Mesothelial cell of epicardium (in vitro differentiated cells): ENCODE measurements around the gene CLEC18A. TPM values are rescaled to one million over a fixed set of nuclear protein-coding genes. Genes with fewer than 3 reads are reported as not detected.
"Not testable (repeated sequence)": the region's sequence is repeated elsewhere in the genome, so short reads cannot be mapped to it uniquely, and the experiment has no call there.

Source experiments
- DNase-seq, 2 experiments: peaks; one replicate each; pipeline ENCODE4 v3.0.0; 2021; ENCODE audit warnings: low spot score in 2 of 2; ENCODE audit not compliant: unreplicated experiment in 2 of 2
- H3K27ac Mint-ChIP-seq: 2 replicates; pipeline ENCODE4 v1.8.0; 2021; ENCODE audit warnings: mixed read lengths
- H3K27me3 Mint-ChIP-seq: 2 replicates; pipeline ENCODE4 v1.8.0; 2021; ENCODE audit warnings: low read depth, mixed read lengths
- H3K36me3 Mint-ChIP-seq: 2 replicates; pipeline ENCODE4 v1.8.0; 2021; ENCODE audit warnings: mixed read lengths
- H3K4me1 Mint-ChIP-seq: 2 replicates; pipeline ENCODE4 v1.8.0; 2021; ENCODE audit warnings: mixed read lengths
- H3K4me3 Mint-ChIP-seq: 2 replicates; pipeline ENCODE4 v1.8.0; 2021; ENCODE audit warnings: mild to moderate bottlenecking, moderate library complexity, mixed read lengths
- H3K9me3 Mint-ChIP-seq: 2 replicates; pipeline ENCODE4 v1.8.0; 2021; ENCODE audit warnings: mixed read lengths
- total RNA-seq: library from RNA; stranded (reverse); gene quantifications from 3 replicates; pipeline ENCODE4 v1.2.1, GENCODE V29; 2021

Gene CLEC18A
- total RNA-seq, 1 donor from 2014 or later: 2.2 TPM

DNA sequence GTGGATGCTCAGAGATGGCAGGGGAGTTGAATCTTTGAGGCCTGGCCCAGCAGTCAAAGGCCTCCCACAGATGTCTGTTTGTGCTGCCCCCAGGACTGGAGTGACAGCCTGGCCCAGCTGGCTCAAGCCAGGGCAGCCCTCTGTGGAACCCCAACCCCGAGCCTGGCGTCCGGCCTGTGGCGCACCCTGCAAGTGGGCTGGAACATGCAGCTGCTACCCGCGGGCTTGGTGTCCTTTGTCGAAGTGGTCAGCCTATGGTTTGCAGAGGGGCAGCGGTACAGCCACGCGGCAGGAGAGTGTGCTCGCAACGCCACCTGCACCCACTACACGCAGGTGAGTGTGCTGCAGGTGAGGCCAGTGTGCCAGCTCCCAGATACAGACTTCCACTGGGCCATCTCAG, 3.1 kb downstream of the CLEC18A start:
- H3K4me3 Mint-ChIP-seq, H3K27ac Mint-ChIP-seq, H3K36me3 Mint-ChIP-seq, DNase-seq, H3K4me1 Mint-ChIP-seq, H3K9me3 Mint-ChIP-seq, H3K27me3 Mint-ChIP-seq: not testable (repeated sequence)

- not testable (repeated sequence) for DNase-seq, H3K27me3 Mint-ChIP-seq, H3K4me1 Mint-ChIP-seq, H3K27ac Mint-ChIP-seq, H3K36me3 Mint-ChIP-seq, H3K9me3 Mint-ChIP-seq, H3K4me3 Mint-ChIP-seq
Measured at GRCh38 chr16:69963312-69963711, 12.2 kb downstream of the CLEC18A start.

DNA sequence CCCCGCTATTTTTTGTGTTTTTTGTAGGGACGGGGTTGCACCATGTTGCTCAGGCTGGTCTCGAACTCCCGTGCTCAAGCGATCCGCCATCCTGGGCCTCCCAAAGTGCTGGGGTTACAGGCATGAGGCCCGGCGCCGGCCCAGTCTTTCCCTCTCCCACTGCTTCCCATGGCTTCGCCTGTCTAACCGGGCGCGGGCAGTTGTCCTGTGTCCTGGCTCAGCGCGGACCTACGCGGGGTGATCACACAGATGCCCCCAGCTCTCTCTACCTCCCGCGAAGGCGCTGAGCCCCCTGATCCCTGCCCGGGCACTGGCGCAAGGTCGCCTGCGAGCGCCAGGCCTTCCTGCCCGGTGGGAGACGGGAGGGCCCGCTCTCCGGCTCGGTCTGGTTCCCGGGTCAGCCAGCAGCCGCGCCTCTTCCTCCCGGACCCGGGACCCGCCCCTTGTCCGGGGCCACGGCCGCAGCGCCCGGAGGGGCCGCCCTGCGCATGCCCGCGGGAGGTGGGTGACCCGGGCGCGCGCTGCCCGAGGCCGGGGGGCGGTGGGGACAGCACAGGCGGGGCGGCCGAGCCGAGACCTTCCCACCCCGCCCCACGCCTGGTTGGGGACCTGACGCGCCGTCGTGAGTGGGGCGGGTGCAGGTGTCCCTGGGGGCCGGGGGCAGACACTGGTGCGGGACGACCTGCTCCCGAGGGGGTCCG, 14.0 kb downstream of the CLEC18A start:
- not testable (repeated sequence) for H3K27me3 Mint-ChIP-seq, H3K36me3 Mint-ChIP-seq, H3K9me3 Mint-ChIP-seq, DNase-seq, H3K4me1 Mint-ChIP-seq, H3K27ac Mint-ChIP-seq
- peak overlapping the region; percentile 26 for H3K4me3 Mint-ChIP-seq

DNA sequence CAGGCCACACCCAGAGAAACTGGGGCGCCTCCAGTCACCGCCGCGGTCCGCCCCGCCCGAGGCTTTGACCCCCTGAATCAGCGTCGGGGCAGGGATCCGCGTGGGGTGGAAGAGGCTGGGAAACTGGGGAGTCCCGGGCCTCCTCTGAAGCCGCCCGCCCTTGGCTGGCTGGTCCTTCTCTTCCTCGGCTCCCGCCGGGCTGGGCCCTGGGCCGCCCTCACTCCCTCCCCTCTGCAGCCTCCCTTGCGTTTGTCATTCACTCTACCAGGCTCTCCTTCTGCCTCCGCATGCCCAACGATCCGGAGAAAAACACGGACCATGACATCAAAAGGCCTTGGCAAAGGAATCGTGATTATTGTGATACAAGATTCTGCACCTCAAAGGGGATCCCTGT, 14.5 kb downstream of the CLEC18A start:
- H3K27me3 Mint-ChIP-seq, H3K36me3 Mint-ChIP-seq, H3K9me3 Mint-ChIP-seq, H3K4me1 Mint-ChIP-seq, DNase-seq, H3K27ac Mint-ChIP-seq: not testable (repeated sequence)
- H3K4me3 Mint-ChIP-seq: peak overlapping the region; percentile 61

DNA sequence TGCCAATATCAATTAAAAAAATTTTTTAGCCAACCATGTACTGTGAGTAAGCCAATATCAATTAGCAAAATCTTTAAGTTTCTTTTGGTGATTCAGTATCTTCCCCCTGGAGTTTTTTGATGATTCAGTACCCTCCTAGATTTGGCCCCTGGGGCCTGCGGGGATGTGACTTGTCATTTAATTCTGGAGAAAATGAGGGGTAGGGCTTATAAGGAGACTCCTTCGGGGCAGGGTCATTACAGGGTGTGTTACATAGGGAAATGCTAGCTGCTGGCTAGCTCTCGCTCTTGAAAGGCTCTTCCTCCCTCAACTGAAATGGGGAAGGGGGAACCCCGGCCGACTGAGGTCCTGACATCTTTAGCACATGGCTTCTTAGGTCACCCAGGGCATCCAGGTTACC, 16.6 kb downstream of the CLEC18A start:
- not testable (repeated sequence) for H3K36me3 Mint-ChIP-seq, H3K27ac Mint-ChIP-seq, H3K27me3 Mint-ChIP-seq, H3K9me3 Mint-ChIP-seq, DNase-seq, H3K4me1 Mint-ChIP-seq, H3K4me3 Mint-ChIP-seq

DNA sequence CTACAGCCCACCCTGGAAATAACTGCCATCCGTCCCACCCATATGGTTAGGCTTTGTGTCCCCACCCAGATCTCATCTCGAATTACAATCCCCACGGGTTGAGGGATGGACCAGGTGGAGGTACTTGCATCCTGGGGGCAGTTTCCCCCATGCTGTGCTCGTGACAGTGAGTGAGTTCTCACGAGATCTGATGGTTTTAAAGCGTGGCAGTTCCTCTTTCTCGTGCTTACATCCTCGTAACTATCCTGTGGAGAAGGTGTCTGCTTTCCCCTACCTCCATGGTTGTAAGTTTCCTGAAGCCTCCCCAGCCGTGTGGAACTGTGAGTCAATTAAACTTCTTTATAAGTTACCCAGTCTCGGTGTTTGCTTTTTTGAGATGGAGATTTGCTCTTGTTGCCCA, 17.0 kb downstream of the CLEC18A start:
- not testable (repeated sequence) for H3K4me3 Mint-ChIP-seq, H3K27me3 Mint-ChIP-seq, H3K9me3 Mint-ChIP-seq, H3K27ac Mint-ChIP-seq, H3K4me1 Mint-ChIP-seq, H3K36me3 Mint-ChIP-seq, DNase-seq

- not testable (repeated sequence) for H3K27me3 Mint-ChIP-seq, H3K9me3 Mint-ChIP-seq, H3K27ac Mint-ChIP-seq, DNase-seq, H3K36me3 Mint-ChIP-seq, H3K4me3 Mint-ChIP-seq, H3K4me1 Mint-ChIP-seq
Measured at GRCh38 chr16:69969657-69970056, 18.5 kb downstream of the CLEC18A start.

- H3K4me1 Mint-ChIP-seq, H3K9me3 Mint-ChIP-seq, DNase-seq, H3K36me3 Mint-ChIP-seq, H3K27ac Mint-ChIP-seq, H3K4me3 Mint-ChIP-seq, H3K27me3 Mint-ChIP-seq: not testable (repeated sequence)
Measured at GRCh38 chr16:69972120-69972519, 21.0 kb downstream of the CLEC18A start.

DNA sequence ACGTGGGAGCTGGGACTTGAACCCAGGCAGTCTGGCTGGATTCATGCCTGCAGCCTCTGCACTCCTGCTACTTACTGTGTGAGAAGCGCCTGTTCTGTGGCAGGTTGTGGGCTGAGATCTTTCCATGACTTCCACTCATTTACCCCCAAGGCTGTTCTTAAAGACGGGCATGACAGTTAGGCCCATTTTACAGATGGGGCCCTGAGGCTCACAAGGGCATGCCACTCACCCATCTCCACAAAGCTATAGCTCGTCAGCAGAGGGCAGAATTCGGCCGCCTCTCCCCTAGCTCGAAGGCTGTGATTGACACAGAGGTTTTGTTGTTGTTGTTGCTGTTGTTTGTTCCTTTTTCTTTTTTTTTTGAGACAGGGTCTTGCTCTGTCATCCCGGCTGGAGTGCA, 21.8 kb downstream of the CLEC18A start:
- H3K27ac Mint-ChIP-seq, H3K9me3 Mint-ChIP-seq, H3K4me1 Mint-ChIP-seq, H3K27me3 Mint-ChIP-seq, H3K36me3 Mint-ChIP-seq, H3K4me3 Mint-ChIP-seq, DNase-seq: not testable (repeated sequence)

- not testable (repeated sequence) for DNase-seq, H3K27me3 Mint-ChIP-seq, H3K27ac Mint-ChIP-seq, H3K4me3 Mint-ChIP-seq, H3K9me3 Mint-ChIP-seq, H3K4me1 Mint-ChIP-seq
- peaks cover 12% of the 10 kb centered on the region for H3K36me3 Mint-ChIP-seq
Measured at GRCh38 chr16:69985196-69985595, 34.1 kb downstream of the CLEC18A start.

DNA sequence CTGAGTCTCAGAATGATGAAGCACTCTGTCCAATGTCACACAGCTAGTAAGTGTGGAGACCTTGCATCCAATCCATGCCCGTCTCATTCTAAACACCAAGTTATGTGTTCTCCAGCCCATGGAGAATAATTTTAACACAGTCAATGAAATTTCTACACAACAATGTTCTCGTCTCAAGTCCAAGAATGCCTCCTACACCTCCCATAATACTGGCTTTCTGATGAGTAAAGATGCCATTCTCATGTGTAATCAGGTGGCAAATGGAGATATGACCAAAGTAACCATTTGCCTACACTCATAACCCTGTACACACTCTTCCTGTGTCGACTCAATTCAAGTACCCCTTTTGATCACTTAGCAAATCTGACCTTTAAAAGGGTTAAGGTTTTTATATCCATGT, 46.8 kb downstream of the CLEC18A start:
- H3K9me3 Mint-ChIP-seq, H3K27ac Mint-ChIP-seq, DNase-seq, H3K4me3 Mint-ChIP-seq, H3K4me1 Mint-ChIP-seq, H3K27me3 Mint-ChIP-seq: not testable (repeated sequence)
- peaks cover 10% of the 10 kb centered on the region for H3K36me3 Mint-ChIP-seq

DNA sequence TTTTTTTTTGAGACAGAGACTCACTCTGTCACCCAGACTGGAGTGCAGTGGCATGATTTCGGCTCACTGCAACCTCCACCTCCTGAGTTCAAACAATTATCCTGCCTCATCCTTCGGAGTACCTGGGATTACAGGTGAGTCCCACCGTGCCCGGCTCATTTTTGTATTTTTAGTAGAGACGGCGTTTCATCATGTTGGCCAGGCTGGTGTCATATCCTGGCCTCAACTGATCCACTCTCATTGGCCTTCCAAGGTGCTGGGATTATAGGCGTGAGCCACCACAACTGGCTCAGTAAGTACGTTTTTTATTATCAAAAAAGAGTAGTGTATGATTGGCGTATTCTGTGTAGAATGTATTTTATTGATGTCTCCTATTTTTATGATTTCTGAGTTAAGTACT, 48.7 kb downstream of the CLEC18A start:
- peaks cover 15% of the 10 kb centered on the region for H3K36me3 Mint-ChIP-seq
- H3K9me3 Mint-ChIP-seq, DNase-seq, H3K27me3 Mint-ChIP-seq, H3K4me3 Mint-ChIP-seq, H3K4me1 Mint-ChIP-seq, H3K27ac Mint-ChIP-seq: not testable (repeated sequence)

- not testable (repeated sequence) for H3K4me1 Mint-ChIP-seq, H3K4me3 Mint-ChIP-seq, H3K27ac Mint-ChIP-seq, H3K9me3 Mint-ChIP-seq, DNase-seq, H3K27me3 Mint-ChIP-seq
- peaks cover 24% of the 10 kb centered on the region for H3K36me3 Mint-ChIP-seq
Measured at GRCh38 chr16:70003511-70003910, 52.4 kb downstream of the CLEC18A start.

DNA sequence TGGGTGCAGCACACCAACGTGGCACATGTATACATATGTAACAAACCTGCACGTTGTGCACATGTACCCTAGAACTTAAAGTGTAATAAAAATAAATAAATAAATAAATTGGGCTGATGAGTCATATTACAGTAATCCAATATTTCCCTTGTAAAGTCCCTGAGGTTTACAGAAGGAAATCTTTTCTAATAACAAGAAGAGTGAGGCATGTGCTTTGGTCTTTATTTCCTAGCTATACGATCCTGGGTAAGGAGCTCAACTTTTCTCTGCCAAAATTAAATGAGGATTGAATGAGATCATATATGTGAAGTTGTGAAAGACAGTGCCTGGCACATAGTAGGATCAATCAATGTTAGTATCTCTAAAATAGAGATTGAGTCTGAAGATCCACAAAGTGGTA, 57.5 kb downstream of the CLEC18A start:
- not testable (repeated sequence) for H3K4me1 Mint-ChIP-seq, H3K4me3 Mint-ChIP-seq, H3K9me3 Mint-ChIP-seq, DNase-seq, H3K27ac Mint-ChIP-seq, H3K27me3 Mint-ChIP-seq
- peaks cover 29% of the 10 kb centered on the region for H3K36me3 Mint-ChIP-seq

GRCh38 chr16:70010615-70011014, 59.5 kb downstream of the CLEC18A start:
- H3K27ac Mint-ChIP-seq, H3K9me3 Mint-ChIP-seq, H3K4me1 Mint-ChIP-seq, DNase-seq, H3K27me3 Mint-ChIP-seq, H3K4me3 Mint-ChIP-seq: not testable (repeated sequence)
- peaks cover 27% of the 10 kb centered on the region for H3K36me3 Mint-ChIP-seq
